GM10248 (cell line): ENCODE measurements around the gene KLHL28.

ENCODE experiments used
- CTCF ChIA-PET: fragments of 300-600 bp; sonication (Branson Sonifier 250); formaldehyde crosslinking; extraction: SDS; loops from one replicate; lab custom pipeline; 2021; ENCODE audit warnings: antibody characterized with exemption; lab: Yijun Ruan, JAX
- POLR2A ChIA-PET: fragments of 350-650 bp; sonication (Branson Sonifier 250); formaldehyde crosslinking; extraction: SDS; loops from one replicate; lab custom pipeline; 2020; ENCODE audit warnings: antibody characterized with exemption; lab: Yijun Ruan, JAX
- DNase-seq: peaks from one replicate; pipeline ENCODE4 v3.0.0; 2012; ENCODE audit errors: extremely low spot score
- TF ChIP-seq, protein P1 (sequence below): IDR thresholded peaks from 2 replicates; pipeline ENCODE4 v1.5.1; 2012; ENCODE audit warnings: mild to moderate bottlenecking, low read depth; ENCODE audit errors: extremely low read depth, missing control alignments, control extremely low read depth

Gene KLHL28

DNA sequence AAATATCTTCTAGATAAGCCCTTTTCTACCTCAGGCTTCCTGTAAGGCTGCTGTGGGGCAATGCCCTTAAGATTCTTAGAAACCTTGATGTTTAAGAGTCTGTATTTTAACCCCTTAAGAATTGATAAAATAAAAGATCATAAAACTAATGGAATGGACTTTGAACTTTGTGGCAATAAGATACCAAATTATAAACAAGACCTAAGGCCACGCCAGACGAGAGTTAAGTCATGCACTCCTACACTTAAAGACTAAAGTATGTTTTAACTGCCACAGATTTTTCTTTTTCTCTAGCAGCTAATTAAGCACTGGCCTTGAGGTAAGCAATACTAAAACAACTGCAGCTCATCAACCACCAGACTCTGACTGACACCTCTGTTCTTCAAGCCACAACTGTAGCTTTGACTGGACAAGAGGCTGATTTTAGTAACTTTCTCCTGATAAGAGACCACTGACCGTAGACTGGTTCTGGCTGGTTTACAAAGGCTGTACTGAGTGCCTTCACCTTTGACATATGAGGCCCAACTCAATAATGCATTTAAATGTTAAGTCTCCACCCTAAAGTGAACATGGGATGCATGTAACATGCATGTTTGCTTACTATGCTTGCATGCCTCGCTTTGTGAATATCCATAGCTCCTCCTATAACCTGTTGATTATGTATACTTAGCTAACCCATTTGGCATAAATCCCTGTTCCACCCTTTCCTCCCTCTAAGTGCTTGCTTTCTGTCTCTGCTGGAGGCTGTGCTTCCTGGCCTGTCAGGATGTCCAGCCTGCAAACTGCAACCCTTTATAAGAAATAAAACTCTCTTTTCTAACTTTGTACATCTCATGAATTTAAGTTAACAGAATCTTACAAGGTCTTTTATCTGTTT is 71.9 kb downstream of the KLHL28 start:
- ChIA-PET POLR2A (no interaction called here), CTCF (no interaction called here)
- no peak for DNase-seq
- TF ChIP-seq, protein P1, sequence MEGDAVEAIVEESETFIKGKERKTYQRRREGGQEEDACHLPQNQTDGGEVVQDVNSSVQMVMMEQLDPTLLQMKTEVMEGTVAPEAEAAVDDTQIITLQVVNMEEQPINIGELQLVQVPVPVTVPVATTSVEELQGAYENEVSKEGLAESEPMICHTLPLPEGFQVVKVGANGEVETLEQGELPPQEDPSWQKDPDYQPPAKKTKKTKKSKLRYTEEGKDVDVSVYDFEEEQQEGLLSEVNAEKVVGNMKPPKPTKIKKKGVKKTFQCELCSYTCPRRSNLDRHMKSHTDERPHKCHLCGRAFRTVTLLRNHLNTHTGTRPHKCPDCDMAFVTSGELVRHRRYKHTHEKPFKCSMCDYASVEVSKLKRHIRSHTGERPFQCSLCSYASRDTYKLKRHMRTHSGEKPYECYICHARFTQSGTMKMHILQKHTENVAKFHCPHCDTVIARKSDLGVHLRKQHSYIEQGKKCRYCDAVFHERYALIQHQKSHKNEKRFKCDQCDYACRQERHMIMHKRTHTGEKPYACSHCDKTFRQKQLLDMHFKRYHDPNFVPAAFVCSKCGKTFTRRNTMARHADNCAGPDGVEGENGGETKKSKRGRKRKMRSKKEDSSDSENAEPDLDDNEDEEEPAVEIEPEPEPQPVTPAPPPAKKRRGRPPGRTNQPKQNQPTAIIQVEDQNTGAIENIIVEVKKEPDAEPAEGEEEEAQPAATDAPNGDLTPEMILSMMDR, result no peak

DNA sequence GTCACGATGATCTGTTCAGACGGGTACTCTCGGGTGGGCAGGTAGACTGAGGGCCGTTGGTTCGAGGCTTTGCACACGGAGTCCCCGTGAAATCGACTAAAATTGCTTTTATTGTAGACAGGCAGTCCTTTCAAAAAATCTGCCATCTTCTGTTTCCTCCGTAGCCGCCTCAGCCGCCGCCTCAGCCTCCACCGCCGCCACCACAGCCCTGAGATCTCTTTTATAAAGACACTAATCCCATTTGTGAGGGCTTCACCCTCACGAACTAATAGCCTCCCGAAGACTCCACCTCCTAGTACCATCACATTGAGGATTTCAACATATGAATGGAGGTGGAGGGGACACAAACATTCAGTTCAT is 74.2 kb downstream of the KLHL28 start:
- no peak for DNase-seq
- ChIA-PET POLR2A (no interaction called here), CTCF (interaction anchor here (0.9 kb wide), 1 partner anchor 15 kb away, joined by 3 read pairs; no protein-coding TSS in a partner anchor)
- TF ChIP-seq, protein P1, result no peak

DNA sequence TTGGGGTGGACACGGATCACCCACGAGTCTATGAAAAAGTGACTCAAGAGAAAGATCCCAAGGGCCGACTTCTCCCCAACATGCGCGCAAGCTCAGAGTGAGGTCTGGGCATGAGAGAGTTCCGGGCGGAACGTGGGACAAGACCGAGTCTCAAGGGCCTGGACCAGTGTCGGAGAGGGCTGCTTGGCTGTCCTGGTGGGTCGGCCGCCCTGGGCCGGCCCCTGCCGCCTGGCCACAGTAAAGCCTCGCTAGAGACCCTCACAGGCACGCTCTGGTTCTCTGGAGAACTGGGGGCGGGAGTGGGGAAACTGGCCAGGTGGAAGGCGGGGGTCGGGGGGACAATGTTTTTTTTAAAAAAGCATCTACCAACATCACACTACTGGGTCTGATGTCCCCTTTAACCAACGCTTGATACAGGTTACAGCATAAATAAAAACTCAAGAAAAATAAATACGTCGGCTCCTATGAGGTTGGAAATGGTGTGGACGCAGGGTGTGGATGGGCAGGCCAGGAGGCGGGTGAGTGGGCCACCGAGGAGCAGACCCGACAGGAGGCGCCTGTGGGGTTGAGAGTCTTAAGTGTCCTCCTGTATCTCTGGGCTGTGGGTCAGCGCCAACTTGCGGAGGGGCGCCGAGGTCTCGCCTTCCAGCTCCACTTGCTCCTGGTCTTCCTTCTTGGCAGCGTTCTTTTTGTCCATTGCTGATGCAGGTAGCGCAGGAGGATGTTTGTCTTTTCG is 74.7 kb downstream of the KLHL28 start:
- ChIA-PET CTCF (no interaction called here), POLR2A (no interaction called here)
- TF ChIP-seq, protein P1, result no peak
- no peak for DNase-seq

DNA sequence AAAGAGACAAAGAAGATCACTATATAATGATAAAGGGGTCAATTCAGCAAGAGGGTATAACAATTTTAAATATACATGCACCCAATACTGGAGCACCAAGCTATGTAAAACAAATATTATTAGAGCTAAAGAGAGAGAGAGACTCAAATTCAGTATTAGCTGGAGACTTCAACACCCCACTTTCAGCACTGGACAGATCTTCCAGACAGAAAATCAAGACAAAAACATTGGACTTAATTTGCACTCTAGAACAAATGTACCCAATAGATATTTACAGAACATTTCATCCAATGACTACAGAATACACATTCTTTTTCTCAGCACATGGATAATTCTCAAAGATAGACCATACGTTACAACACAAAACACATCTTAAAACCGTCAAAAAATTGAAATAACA is 81.0 kb downstream of the KLHL28 start:
- TF ChIP-seq, protein P1, result no peak
- CTCF ChIA-PET, result interaction anchor here (1.1 kb wide), 1 partner anchor 14 kb away, joined by 4 read pairs; no protein-coding TSS in a partner anchor
- DNase-seq, result no peak
- POLR2A ChIA-PET, result no interaction called here
